ENCODE data around the gene DHRS4. TPM values are rescaled to one million over a fixed set of nuclear protein-coding genes. Genes with fewer than 3 reads are reported as not detected.
A peak's percentile ranks its signal among the peaks of the same experiment; 100 is the strongest.
"Not testable (repeated sequence)": the region's sequence is repeated elsewhere in the genome, so short reads cannot be mapped to it uniquely, and the experiment has no call there.

Gene DHRS4
- total RNA-seq, 1 experiment from 2014 or later = 12.7 TPM

DNA sequence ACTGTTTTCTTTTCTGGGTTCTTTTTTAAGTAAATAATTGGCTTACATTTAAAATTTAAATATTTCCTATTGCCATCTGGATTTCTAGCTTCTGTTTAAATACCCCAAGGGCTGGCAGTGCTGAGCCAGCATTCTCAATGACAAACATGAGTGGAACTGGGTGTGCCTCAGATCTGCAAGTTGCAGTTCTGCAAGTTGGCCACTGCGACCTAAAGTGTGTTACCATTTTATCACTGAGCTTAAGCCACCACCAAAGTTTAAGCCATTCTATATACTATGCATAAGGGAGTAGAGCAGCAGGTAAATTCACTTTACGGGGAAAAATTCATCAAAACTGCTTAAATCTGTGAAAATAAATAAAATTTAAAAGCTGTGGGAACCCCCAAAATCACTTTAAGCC, 23.6 kb downstream of the DHRS4 start:
- H2BK15ac ChIP-seq (ENCODE audit: low read depth, low read length); H3K4me1 ChIP-seq (ENCODE audit: insufficient read depth, low read length); H3K4me2 ChIP-seq (ENCODE audit: insufficient read depth, insufficient read length, low read length); H3T11ph ChIP-seq (ENCODE audit: low read length); H4K8ac ChIP-seq (replicated peaks; ENCODE audit: insufficient read length, low read depth, low read length); H3K14ac ChIP-seq (ENCODE audit: insufficient read depth, low read length); H3K36me3 Mint-ChIP-seq (ENCODE audit: insufficient read depth in 1 of 3, low read depth in 3 of 3); H2BK12ac ChIP-seq (ENCODE audit: insufficient read length, low read depth, low read length); H3K27me3 ChIP-seq (ENCODE audit: insufficient read depth, low read length); H2AFZ ChIP-seq (ENCODE audit: low read length); H2AK5ac ChIP-seq (ENCODE audit: insufficient read length, low read length); H4K20me1 ChIP-seq (ENCODE audit: control insufficient read depth, insufficient read depth, insufficient read length); H3K4ac ChIP-seq (ENCODE audit: low read depth, low read length); H4K91ac ChIP-seq (ENCODE audit: insufficient read length, low read depth, low read length); H3K27ac ChIP-seq (ENCODE audit: insufficient read length, low read depth, low read length); H3K4me3 Mint-ChIP-seq; H3K23me2 ChIP-seq (ENCODE audit: insufficient read length, low read depth, low read length, poor library complexity, severe bottlenecking); H2BK120ac ChIP-seq (ENCODE audit: low read depth, low read length, poor library complexity, severe bottlenecking); H3K79me2 ChIP-seq (ENCODE audit: insufficient read depth, low read length); H2BK5ac ChIP-seq (ENCODE audit: insufficient read length, low read length); H2BK20ac ChIP-seq (ENCODE audit: low read depth, low read length, poor library complexity, severe bottlenecking); H3K18ac ChIP-seq (ENCODE audit: insufficient read length, low read depth, low read length); H3K9me3 ChIP-seq (ENCODE audit: control insufficient read depth, low read depth, low read length); H3K4me1 Mint-ChIP-seq; H3K56ac ChIP-seq (ENCODE audit: insufficient read length, low read depth, low read length); H3K27ac Mint-ChIP-seq; H3K9ac ChIP-seq (ENCODE audit: extremely low read depth, insufficient read length, low read length); H4K5ac ChIP-seq (ENCODE audit: insufficient read length, low read depth, low read length); H3K79me1 ChIP-seq (ENCODE audit: insufficient read depth, low read depth, low read length, poor library complexity, severe bottlenecking); DNase-seq; H3K23ac ChIP-seq (ENCODE audit: insufficient read length, low read depth, low read length): not testable (repeated sequence)
- peaks cover 14 to 25% of the 10 kb centered on the region in 2 experiments for H3K9me3 Mint-ChIP-seq
- TF ChIP-seq, protein P1, sequence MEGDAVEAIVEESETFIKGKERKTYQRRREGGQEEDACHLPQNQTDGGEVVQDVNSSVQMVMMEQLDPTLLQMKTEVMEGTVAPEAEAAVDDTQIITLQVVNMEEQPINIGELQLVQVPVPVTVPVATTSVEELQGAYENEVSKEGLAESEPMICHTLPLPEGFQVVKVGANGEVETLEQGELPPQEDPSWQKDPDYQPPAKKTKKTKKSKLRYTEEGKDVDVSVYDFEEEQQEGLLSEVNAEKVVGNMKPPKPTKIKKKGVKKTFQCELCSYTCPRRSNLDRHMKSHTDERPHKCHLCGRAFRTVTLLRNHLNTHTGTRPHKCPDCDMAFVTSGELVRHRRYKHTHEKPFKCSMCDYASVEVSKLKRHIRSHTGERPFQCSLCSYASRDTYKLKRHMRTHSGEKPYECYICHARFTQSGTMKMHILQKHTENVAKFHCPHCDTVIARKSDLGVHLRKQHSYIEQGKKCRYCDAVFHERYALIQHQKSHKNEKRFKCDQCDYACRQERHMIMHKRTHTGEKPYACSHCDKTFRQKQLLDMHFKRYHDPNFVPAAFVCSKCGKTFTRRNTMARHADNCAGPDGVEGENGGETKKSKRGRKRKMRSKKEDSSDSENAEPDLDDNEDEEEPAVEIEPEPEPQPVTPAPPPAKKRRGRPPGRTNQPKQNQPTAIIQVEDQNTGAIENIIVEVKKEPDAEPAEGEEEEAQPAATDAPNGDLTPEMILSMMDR (conservative IDR thresholded peaks at IDR 0.05) = 0 out of 3 replicates have a peak, but pooled peaks have one; percentile 21
- no CpG with 5 or more reads among the region's 2 CpGs for WGBS (ENCODE audit: extremely low coverage, insufficient read length, low lambda C conversion rate)
- H3K27me3 Mint-ChIP-seq (ENCODE audit: low read depth) = peaks cover 23% of the 10 kb centered on the region

DNA sequence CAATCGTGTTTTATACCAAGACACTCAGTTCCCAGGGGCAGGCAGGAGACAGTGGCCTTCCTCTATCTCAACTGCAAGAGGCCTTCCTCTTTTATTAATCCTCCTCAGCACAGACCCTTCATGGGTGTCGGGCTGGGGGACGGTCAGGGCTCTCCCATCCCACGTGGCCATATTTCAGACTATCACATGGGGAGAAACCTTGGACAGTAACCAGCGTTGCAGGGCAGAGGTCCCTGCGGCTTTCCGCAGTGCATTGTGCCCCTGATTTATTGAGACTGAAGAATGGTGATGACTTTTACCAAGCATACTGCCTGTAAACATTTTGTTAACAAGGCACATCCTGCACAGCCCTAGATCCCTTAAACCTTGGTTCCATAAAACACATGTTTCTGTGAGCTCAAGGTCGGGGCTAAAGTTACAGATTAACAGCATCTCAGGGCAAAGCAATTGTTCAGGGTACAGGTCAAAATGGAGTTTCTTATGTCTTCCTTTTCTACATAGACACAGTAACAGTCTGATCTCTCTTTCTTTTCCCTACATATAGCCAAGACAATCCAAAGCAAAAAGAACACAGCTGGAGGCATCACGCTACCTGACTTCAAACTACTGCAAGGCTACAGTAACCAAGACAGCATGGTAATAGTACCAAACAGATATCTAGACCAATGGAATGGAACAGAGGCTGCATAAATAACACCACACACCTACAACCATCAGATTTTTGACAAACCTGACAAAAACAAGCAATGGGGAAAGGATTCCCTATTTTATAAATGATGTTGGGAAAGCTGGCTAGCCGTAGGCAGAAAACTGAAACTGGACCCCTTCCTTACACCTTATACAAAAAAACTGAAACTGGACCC, 28.6 kb downstream of the DHRS4 start:
- H3K27me3 Mint-ChIP-seq (ENCODE audit: low read depth); H4K20me1 ChIP-seq (ENCODE audit: control insufficient read depth, insufficient read depth, insufficient read length); H3K4me2 ChIP-seq (ENCODE audit: insufficient read depth, insufficient read length, low read length); H3K79me1 ChIP-seq (ENCODE audit: insufficient read depth, low read depth, low read length, poor library complexity, severe bottlenecking); H3K27ac ChIP-seq (ENCODE audit: insufficient read length, low read depth, low read length); H3K9ac ChIP-seq (ENCODE audit: extremely low read depth, insufficient read length, low read length); H4K5ac ChIP-seq (ENCODE audit: insufficient read length, low read depth, low read length); H3K4me1 ChIP-seq (ENCODE audit: insufficient read depth, low read length); H3K4ac ChIP-seq (ENCODE audit: low read depth, low read length); H4K8ac ChIP-seq (replicated peaks; ENCODE audit: insufficient read length, low read depth, low read length); H3K9me3 ChIP-seq (ENCODE audit: control insufficient read depth, low read depth, low read length); H2BK20ac ChIP-seq (ENCODE audit: low read depth, low read length, poor library complexity, severe bottlenecking); H3K9me3 Mint-ChIP-seq; H2BK5ac ChIP-seq (ENCODE audit: insufficient read length, low read length); H2BK12ac ChIP-seq (ENCODE audit: insufficient read length, low read depth, low read length); DNase-seq; H3K18ac ChIP-seq (ENCODE audit: insufficient read length, low read depth, low read length); H3K14ac ChIP-seq (ENCODE audit: insufficient read depth, low read length); H2BK15ac ChIP-seq (ENCODE audit: low read depth, low read length); H3K56ac ChIP-seq (ENCODE audit: insufficient read length, low read depth, low read length); H3K27me3 ChIP-seq (ENCODE audit: insufficient read depth, low read length); H3T11ph ChIP-seq (ENCODE audit: low read length); H3K36me3 Mint-ChIP-seq (ENCODE audit: insufficient read depth in 1 of 3, low read depth in 3 of 3); H2BK120ac ChIP-seq (ENCODE audit: low read depth, low read length, poor library complexity, severe bottlenecking); H3K4me3 Mint-ChIP-seq; H3K23me2 ChIP-seq (ENCODE audit: insufficient read length, low read depth, low read length, poor library complexity, severe bottlenecking); H4K91ac ChIP-seq (ENCODE audit: insufficient read length, low read depth, low read length); H3K79me2 ChIP-seq (ENCODE audit: insufficient read depth, low read length); H3K23ac ChIP-seq (ENCODE audit: insufficient read length, low read depth, low read length); H3K27ac Mint-ChIP-seq; H2AK5ac ChIP-seq (ENCODE audit: insufficient read length, low read length); H2AFZ ChIP-seq (ENCODE audit: low read length); H3K4me1 Mint-ChIP-seq: not testable (repeated sequence)
- WGBS (ENCODE audit: extremely low coverage, insufficient read length, low lambda C conversion rate) = no CpG with 5 or more reads among the region's 10 CpGs

Data from H9 (cell line).